Stimulated activated naive CD8-positive, alpha-beta T cell treated with anti-CD3 and anti-CD28 coated beads, Interleukin-15, amount 100 ng/mL, for 72 hours (primary cell): Measurements from ENCODE around the gene DACT3.

Experiments used
- ATAC-seq: fragments of 150-1000 bp; cut with Tn5 transposase; 2 replicates; pipeline ENCODE4 v1.10.0; 2021; ENCODE audit warnings: mild to moderate bottlenecking, moderate library complexity
- DNase-seq, 2 donors: peaks; one replicate each; pipeline ENCODE4 v3.0.0; 2021 to 2022
- H3K27ac Mint-ChIP-seq, 2 donors: one replicate each; pipeline ENCODE4 v1.8.0; 2022; ENCODE audit warnings: mild to moderate bottlenecking in 2 of 2, mixed read lengths in 2 of 2, moderate library complexity in 2 of 2
- H3K27me3 Mint-ChIP-seq: one replicate; pipeline ENCODE4 v1.8.0; 2022; ENCODE audit warnings: mixed read lengths
- H3K4me1 Mint-ChIP-seq: one replicate; pipeline ENCODE4 v1.8.0; 2022; ENCODE audit warnings: mild to moderate bottlenecking, mixed read lengths
- H3K4me3 Mint-ChIP-seq, 2 donors: one replicate each; pipeline ENCODE4 v1.8.0; 2022; ENCODE audit warnings: mild to moderate bottlenecking in 2 of 2, mixed read lengths in 2 of 2, moderate library complexity in 1 of 2
- H3K9me3 Mint-ChIP-seq, 2 donors: one replicate each; pipeline ENCODE4 v1.8.0; 2022; ENCODE audit warnings: mixed read lengths in 2 of 2

Gene DACT3

DNA sequence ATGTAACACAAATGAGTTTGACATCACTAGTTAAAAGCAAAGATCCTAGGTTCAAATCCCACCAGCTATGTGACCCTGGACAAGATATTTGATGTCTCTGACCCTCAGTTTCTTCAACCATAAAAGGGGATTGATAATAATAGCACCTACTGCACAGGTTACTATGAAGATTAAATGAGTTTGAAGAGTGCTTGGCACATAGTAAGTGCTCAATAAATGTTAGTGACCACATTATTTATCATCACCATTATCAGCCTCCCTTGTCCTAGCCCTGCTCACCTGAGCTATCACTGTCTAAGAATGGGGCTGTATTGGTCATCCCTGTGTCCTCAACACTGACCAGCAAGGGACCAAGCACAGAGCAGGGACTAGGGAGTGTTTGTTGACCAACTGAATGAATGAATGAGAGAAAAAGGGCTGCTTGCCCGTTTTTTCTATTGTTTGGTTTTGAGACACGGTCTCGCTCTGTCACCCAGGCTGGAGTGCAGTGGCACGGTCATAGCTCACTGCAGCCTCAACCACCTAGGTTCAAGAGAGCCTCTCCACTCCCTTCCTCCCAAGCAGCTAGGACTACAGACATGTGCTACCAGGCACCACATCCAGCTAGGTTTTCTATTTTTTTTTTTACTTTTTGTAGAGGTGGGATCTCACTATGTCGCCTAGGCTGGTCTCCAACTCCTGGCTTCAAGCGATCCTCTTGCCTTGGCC is 26.6 kb upstream of the DACT3 start:
- H3K9me3 Mint-ChIP-seq = no peaks in the 10 kb centered on the region
- ATAC-seq = no peak
- DNase-seq = no peak
- H3K4me1 Mint-ChIP-seq = no peaks in the 10 kb centered on the region
- no peaks in the 10 kb centered on the region for H3K27me3 Mint-ChIP-seq
- H3K27ac Mint-ChIP-seq = peak overlapping the region in 1 of 2 donors; percentile 83
- H3K4me3 Mint-ChIP-seq = no peak overlapping the region

DNA sequence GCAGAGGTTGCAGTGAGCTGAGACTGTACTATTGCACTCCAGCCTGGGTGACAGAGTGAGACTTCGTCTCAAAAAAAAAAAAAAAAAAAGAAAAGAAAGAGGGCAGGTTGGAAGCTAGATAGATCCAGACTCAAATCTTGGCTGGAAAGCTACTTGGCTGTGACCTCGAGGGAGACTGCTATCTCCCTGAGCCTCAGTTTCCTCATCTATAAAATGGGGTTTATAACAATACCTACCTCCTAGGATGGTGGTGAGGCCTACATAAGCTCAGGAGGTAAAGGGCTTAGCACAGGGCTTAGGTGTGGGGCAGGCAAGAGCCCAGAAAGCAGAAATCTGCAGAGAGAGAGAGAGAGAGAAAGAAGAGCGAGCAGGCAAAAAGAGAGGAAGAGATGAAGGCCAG is 24.2 kb upstream of the DACT3 start:
- ATAC-seq (no peak), DNase-seq (no peak)
- Mint-ChIP-seq H3K4me3 (no peak overlapping the region), H3K27ac (peak overlapping the region in 1 of 2 donors; percentile 8), H3K9me3 (no peaks in the 10 kb centered on the region), H3K4me1 (no peaks in the 10 kb centered on the region), H3K27me3 (no peaks in the 10 kb centered on the region)

DNA sequence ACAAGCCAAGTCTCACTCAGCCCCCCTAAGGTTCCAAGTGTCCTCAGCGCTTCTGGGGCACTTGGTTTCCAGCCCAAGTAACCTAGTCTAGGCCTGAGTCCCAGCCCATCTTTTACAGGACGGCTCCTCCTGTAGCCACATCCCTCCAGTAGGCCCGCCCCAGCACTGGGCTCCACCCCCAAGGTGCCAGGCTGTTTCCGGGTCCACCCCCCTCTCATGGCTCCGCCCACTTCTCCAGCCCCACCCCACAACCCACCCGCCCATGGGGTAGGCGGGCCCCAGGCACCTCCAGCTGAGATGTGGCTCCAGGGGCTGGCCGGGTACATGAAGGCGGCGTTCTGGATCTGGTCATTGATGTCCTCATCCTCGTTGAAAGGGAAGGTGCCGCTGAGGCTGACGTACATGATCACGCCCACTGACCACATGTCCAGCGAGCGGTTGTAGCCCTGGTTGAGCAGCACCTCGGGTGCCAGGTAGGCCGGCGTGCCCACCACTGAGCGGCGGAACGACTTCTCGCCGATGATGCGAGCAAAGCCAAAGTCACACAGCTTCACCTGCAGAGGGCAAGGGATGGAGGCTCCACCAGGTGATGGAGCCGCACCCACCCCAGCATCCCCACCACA is 17.2 kb upstream of the DACT3 start:
- Mint-ChIP-seq H3K27ac (peak overlapping the region in 1 of 2 donors; percentile 95), H3K4me3 (no peak overlapping the region), H3K27me3 (no peaks in the 10 kb centered on the region), H3K9me3 (no peaks in the 10 kb centered on the region), H3K4me1 (peaks cover 22% of the 10 kb centered on the region)
- DNase-seq (peak; percentile 42 to 69), ATAC-seq (peak; percentile 93)

DNA sequence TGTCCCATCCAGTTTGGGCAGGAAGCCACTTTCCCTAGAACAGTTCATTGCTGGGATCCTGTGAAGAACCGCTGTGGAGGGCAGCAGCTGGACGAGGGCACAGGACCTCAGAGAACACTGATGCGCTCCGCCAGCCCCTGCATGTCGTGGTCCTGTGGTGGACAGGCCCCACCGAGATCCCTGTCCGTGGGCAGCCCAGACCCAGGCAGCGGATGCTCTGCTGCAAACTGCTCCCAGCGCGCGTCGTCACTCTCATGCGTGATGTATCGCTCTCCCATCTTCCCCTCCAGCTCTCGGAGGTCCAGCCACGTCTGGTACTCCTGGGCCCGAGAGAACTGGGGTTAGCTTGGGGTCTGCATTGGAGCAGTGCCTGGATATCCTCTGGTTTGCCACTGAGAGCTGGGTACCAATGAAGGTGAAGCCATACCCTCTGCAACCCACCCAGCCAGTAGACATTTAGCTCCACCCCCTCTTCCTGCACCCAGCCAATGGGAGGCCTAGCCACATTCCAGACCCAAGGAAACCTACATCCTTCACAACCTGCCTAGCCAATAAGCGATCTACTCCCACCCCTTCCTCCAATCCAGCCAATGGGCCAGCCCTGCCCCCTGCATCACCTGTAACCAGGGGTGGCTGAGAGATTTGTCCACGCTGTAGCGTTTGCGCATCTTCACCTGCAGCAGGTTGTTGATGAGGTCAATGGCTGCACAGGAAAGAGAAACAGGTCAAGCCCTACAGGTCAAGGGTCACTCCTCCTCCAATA is 13.6 kb upstream of the DACT3 start:
- no peak for ATAC-seq
- no peak overlapping the region for H3K4me3 Mint-ChIP-seq
- no peaks in the 10 kb centered on the region for H3K27me3 Mint-ChIP-seq
- H3K9me3 Mint-ChIP-seq = peaks cover 0 to 7% of the 10 kb centered on the region in 2 donors
- H3K27ac Mint-ChIP-seq = peak overlapping the region in 1 of 2 donors; percentile 23
- no peak for DNase-seq
- H3K4me1 Mint-ChIP-seq = peaks cover 22% of the 10 kb centered on the region

DNA sequence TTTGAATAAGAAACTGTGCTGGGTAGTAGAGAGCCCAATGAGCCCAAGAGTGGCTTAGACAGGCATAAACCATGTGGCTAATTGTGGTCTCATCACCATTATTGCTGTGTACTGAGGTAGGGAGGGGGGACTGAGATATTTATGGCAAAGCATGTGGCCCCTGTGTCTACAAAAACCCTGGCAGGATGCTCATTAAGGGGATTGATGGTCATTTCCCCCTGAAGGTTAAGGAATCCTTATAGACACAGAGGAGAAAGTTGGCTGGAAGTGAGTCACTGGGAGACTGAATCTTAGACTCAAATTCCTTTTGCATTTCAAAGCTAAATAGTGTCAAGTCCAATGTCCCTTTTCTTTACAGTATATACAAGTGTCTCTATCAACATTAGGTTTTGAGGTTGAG is 9.8 kb upstream of the DACT3 start:
- Mint-ChIP-seq H3K27ac (no peak overlapping the region), H3K4me3 (no peak overlapping the region), H3K9me3 (peaks cover 0 to 7% of the 10 kb centered on the region in 2 donors), H3K27me3 (no peaks in the 10 kb centered on the region), H3K4me1 (no peaks in the 10 kb centered on the region)
- ATAC-seq (no peak), DNase-seq (no peak)

DNA sequence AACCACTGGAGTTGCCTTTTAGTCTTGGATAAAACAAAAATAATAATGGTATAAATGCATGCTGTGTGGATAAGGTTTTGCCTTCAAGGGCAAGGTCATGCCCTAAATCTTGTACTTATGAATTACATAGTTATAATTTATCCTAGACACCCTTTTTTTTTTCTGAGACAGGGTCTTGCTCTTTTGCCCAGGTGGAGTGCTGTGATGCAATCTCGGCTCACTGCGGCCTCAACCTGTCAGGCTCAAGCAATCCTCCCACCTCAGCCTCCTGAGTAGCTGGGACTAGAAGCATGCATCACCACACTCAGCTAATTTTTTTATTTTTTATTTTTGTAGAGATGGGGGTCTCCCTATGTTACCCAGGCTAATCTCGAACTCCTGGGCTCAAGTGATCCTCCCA is 7.7 kb upstream of the DACT3 start:
- no peak for DNase-seq

DNA sequence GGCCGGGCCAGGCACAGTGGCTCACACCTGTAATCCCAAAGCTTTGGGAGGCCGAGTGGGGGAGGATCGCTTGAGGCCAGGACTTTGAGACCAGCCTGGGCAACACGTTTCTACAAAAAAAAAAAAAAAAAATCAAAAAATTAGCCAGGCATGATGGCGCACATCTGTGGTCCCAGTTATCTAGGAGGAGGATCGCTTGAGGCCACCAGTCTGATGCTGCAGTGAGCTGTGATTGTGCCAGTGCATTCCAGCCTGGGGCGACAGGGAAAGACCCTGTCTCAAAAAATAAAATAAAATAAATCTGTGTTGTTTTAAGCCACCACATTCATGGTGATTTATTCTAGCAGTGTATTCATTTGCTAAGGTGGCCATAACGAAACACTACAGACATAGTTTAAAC is 4.1 kb upstream of the DACT3 start:
- Mint-ChIP-seq H3K4me1 (peaks cover 16% of the 10 kb centered on the region), H3K9me3 (no peaks in the 10 kb centered on the region), H3K27me3 (peaks cover 10% of the 10 kb centered on the region), H3K4me3 (no peak overlapping the region), H3K27ac (no peak overlapping the region)
- ATAC-seq (no peak), DNase-seq (no peak)

More for the DNA sequence above, 7.7 kb upstream of the DACT3 start:
- Mint-ChIP-seq H3K4me1 (no peaks in the 10 kb centered on the region), H3K4me3 (no peak overlapping the region), H3K27ac (no peak overlapping the region), H3K27me3 (no peaks in the 10 kb centered on the region), H3K9me3 (peaks cover 0 to 7% of the 10 kb centered on the region in 2 donors)
- no peak for ATAC-seq

DNA sequence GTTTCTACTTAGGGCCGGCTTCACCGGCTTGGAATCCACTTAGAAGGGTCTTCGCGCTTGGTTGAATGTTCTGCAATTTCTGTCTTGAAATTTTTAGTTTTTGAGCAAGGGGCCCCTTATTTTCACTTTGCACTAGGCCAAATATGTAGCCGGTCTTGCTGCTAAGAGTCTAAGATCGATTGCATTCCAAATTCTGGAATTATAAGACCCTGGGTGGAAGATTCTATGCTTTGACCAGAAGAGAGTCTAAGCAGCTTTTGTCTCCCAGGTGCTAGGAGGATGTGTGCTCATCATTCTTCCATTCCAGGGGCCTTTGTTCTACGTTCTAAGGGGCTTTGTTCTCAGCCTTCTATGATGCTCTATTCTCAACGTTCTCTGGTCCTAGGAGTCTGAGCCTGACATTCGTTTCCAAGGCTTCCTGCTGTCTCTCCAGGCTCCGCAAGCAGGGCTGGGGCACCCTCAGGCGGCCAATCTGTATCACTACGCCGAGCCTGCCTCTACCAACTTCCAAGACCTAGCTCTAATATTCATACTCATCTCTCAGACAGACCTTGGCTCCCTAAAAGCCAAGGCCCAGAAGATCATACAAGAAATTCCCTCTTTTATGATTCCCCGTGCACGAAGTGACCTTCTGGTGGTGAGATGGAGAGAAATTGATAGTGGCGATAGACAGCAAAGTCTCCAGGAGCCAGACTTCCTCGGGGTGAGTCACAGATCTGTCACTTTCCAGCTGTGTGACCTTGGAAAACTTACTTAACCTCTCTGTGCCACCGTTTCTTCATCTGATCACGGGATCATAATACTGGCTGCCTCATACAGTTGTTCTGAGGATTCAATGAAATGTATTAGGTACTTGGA is 982 bp upstream of the DACT3 start:
- Mint-ChIP-seq H3K4me1 (peaks cover 32% of the 10 kb centered on the region), H3K9me3 (no peaks in the 10 kb centered on the region), H3K27ac (peak overlapping the region; percentile 18 to 56), H3K27me3 (peaks cover 34% of the 10 kb centered on the region), H3K4me3 (peak overlapping the region; percentile 76 to 85)
- peak; percentile 73 for ATAC-seq
- DNase-seq = peak; percentile 73 to 84

DNA sequence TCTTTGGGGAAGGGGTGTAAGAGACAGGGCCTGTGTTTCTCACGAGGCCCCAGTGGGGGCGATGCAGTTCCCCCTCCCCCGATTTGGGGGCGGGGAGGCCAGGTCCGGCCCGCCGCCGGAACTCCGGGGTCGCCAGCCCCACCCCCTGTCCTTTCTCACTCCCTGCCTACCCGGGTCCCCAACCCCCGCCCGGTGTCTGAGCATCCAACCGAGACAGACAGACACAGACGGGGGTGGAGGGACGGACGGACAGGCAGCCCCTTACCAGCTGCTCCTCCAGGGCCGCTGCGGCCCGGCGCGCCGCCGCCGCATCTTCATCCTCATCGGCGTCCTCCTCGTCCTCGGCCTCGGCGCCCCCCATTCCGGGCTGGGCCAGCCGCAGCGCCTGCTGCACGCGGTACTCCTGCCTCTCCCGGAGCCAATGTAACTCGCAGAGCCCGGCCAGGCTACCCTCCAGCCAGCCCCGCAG is 397 bp downstream of the DACT3 start:
- DNase-seq (no peak), ATAC-seq (peak; percentile 4)
- peaks cover 32% of the 10 kb centered on the region for H3K4me1 Mint-ChIP-seq
- no peak overlapping the region for H3K27ac Mint-ChIP-seq
- H3K4me3 Mint-ChIP-seq = peak overlapping the region; percentile 76 to 85
- H3K9me3 Mint-ChIP-seq = no peaks in the 10 kb centered on the region
- peaks cover 39% of the 10 kb centered on the region for H3K27me3 Mint-ChIP-seq

DNA sequence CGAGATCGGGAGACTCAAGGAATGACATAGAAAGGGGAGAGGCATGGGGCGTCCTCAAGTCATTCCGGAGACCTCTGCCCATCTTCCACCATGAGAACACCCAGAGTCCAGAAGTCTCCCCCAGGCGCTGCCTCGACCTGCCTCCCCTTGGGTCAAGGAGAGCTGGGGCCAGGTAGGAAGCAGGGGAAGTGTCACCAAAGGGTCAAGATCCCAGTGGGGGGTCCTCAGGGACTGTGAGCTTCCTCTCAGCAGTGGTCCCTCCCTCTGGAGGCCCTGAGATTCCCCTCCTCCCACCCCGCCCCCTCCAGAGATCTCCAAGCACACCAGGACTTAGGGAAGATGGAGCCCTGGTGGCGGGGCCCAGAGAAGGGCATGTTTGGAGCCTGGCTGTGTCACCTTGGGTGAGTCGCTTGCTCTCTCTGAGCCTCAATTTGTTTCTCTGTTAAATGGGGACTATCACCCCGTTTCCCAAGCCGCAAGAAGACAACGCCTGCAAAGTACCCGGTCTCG is 919 bp downstream of the DACT3 start:
- ATAC-seq = no peak
- H3K4me1 Mint-ChIP-seq = peaks cover 32% of the 10 kb centered on the region
- H3K4me3 Mint-ChIP-seq = peak overlapping the region; percentile 76 to 85
- no peaks in the 10 kb centered on the region for H3K9me3 Mint-ChIP-seq
- H3K27me3 Mint-ChIP-seq = peaks cover 43% of the 10 kb centered on the region
- no peak for DNase-seq
- H3K27ac Mint-ChIP-seq = peak overlapping the region in 1 of 2 donors; percentile 6

DNA sequence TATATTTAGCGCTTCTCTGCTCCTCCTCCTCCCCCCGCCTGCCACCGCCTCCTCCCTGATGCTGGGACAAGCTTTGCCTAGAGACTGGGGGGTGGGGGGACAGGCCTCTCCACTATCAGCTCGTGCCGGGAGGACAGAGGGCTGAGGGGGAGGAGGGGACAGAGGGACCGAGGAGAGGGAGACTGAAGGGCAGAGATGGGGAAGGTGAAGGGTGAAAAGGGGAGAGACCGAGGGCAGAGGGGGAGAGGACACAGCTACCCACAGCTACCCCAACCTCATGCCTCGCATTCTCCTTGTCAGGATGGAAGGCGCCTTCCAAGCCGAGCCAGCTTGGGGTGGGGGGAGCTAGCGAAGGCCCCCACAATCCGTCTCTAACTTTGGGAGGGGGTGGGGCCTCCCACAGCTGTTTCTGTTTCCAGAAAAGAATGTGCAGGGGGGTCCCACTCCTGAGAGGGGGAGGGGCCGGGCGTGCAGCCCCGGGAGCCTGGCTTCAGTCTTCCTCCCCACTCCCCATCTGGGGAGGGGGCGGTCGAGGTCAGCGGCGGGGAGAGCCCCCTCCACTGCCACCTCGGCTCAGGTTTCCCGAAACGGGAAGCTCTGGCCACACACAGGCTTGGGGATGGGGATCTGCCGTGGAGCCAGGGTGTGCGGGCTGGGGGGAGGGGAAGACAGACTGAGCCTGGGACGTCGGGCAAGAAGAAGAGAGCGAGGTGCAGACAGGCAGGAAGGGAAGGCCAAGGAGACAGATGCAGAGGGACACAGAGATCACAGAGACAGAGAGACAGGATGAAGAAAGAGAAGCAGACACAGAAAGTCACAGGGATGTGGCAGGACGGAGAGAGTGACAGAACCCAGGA is 1.6 kb downstream of the DACT3 start:
- Mint-ChIP-seq H3K27me3 (peaks cover 50% of the 10 kb centered on the region), H3K27ac (peak overlapping the region in 1 of 2 donors; percentile 6), H3K9me3 (no peaks in the 10 kb centered on the region), H3K4me1 (peaks cover 32% of the 10 kb centered on the region), H3K4me3 (peak overlapping the region; percentile 76 to 85)
- ATAC-seq = no peak
- peak in 1 of 2 donors; percentile 17 for DNase-seq

DNA sequence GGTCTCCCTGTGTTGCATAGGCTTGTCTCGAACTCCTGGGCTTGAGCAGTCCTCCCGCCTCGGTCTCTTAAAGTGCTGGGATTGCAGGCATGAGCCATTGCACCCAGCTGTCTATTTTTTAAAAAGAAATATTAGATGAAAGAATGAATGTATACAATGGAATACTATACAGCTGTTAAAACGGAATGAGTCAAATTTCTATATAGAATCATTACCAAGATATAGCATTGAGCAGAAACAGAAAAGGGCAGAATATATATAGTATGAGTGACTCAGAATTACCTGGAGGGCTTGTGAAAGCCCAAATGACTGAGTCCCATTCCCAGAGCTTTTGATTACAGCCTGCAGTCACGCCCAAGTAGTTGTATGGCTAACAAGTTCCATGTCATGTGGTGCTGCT is 4.4 kb downstream of the DACT3 start:
- Mint-ChIP-seq H3K9me3 (no peaks in the 10 kb centered on the region), H3K4me3 (no peak overlapping the region), H3K27me3 (peaks cover 68% of the 10 kb centered on the region), H3K4me1 (peaks cover 24% of the 10 kb centered on the region), H3K27ac (no peak overlapping the region)
- DNase-seq (no peak), ATAC-seq (no peak)

DNA sequence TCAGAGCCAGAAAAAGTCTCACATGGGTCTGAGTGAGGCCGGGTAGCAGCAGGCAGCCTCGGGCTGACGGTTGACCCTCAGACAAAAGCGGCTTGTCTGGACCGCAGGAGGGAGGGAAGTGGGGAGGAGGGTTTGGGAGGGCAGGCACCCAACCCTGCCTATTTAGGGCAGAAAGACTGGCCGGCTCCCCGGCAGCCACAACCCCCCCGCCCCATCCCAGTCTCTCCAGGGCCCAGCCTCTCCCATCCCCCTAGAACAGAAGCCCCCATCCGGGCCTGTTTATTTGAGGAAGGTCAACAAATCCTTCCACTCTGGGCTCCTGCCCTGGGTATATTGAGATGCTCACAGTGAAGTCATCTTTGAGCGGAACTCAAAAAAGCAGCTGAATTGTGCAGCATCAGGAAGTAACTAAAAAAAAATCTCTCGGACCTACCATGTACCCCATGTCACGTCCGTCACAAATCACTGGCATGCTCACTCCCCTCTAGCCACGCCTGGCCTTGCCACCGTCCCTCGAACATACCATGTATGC is 6.3 kb downstream of the DACT3 start:
- Mint-ChIP-seq H3K4me1 (peaks cover 17% of the 10 kb centered on the region), H3K27me3 (peaks cover 81% of the 10 kb centered on the region), H3K27ac (no peak overlapping the region), H3K9me3 (no peaks in the 10 kb centered on the region), H3K4me3 (peak overlapping the region in 1 of 2 donors; percentile 37)
- DNase-seq (no peak), ATAC-seq (no peak)

DNA sequence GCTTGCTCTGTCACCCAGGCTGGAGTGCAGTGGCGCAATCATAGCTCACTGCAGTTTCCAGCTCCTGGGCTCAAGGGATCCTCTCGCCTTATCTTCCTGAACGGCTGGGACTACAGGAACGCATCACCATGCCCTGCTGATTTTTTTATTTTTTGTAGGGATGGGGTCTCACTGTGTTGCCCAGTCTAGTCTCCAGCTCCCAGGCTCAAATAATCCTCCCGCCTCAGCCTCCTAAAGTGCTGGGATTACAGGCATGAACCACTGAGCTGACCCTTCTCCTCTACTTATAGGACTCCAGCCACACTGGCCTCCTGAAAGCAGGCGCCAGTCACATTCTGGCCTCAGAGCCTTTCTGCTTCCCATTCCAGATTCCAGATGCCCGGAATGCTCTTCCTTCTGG is 10.5 kb downstream of the DACT3 start:
- no peaks in the 10 kb centered on the region for H3K9me3 Mint-ChIP-seq
- H3K27ac Mint-ChIP-seq = no peak overlapping the region
- DNase-seq (no peak), ATAC-seq (no peak)
- peaks cover 74% of the 10 kb centered on the region for H3K27me3 Mint-ChIP-seq
- peaks cover 16% of the 10 kb centered on the region for H3K4me1 Mint-ChIP-seq
- H3K4me3 Mint-ChIP-seq = peak overlapping the region in 1 of 2 donors; percentile 12
